Esophagus squamous epithelium (tissue), 4 donors: ENCODE data around the gene WDR54.

Source experiments
- CTCF ChIP-seq, 6 experiments: fragments of 450-650 bp in 4 of 6; fragments of 200-600 bp in 2 of 6; sonication (generic) in 2 of 6; IDR thresholded peaks; one replicate each; pipeline ENCODE4 v1.5.1; 2016 to 2019; ENCODE audit warnings: antibody characterized with exemption in 6 of 6, mild to moderate bottlenecking in 4 of 6, moderate library complexity in 4 of 6
- POLR2A ChIP-seq, 4 donors: fragments of 450-650 bp; IDR thresholded peaks; one replicate each; pipeline ENCODE4 v1.6.1; 2017; ENCODE audit warnings: antibody characterized with exemption in 4 of 4, mild to moderate bottlenecking in 4 of 4, moderate library complexity in 3 of 4

- no peak for TF ChIP-seq CTCF (IDR thresholded peaks at IDR 0.05)
- TF ChIP-seq POLR2A (IDR thresholded peaks at IDR 0.05): no peak
Observed at GRCh38 chr2:74430502-74430901, 9.0 kb downstream of the WDR54 start.
